ENCODE data around the gene STMN3.
"Not testable (repeated sequence)": the region's sequence is repeated elsewhere in the genome, so short reads cannot be mapped to it uniquely, and the experiment has no call there.

The STMN3 gene

DNA sequence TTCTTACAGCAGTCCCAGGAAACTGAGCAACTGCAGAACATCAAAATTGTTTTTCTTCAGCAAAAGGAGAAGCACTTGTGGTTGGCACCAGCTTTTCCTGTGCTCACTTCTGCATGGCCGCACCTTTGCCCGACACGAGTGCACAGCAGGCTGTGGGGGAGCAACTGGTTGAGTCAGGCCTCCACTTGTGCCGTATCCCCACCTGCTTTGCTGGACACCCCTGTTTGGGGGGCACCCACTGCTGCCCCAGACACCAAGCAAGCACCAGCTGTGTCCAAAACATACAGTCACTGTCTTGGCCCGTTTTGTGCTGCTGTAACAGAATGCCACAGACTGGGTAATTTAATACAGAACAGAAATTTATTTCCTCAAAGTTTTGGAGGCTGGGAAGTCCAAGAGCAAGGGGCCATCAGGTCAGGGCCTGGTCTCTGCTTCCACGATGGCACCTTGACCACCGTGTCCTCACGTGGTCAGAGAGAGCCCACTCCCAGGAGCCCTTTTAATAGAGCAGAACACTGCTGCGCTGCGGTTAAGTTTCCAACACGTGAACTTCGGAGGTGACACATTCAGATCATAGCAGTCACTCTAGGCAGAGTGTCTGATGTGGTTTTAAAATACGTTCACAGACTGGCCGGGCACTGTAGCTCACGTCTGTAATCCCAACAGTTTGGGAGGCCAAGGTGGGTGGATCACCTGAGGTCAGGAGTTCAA, 17.6 kb downstream of the STMN3 start:
- DNase-seq (ENCODE audit: extremely low spot score), result no peak
- ChIA-PET CTCF (no interaction called here), POLR2A (interaction anchor here (1.1 to 2.0 kb wide), 2 partner anchors 8 to 21 kb away, joined by 3 to 5 read pairs; partner anchors contain the start of gene GMEB2)
- TF ChIP-seq NFRKB (IDR thresholded peaks at IDR 0.05), result no peak
- TF ChIP-seq SP1 (IDR thresholded peaks at IDR 0.05), result no peak
- no peak for TF ChIP-seq TARDBP (IDR thresholded peaks at IDR 0.05)
- TF ChIP-seq L3MBTL2 (conservative IDR thresholded peaks at IDR 0.05), result no peak
- no peak for TF ChIP-seq FOXM1 (IDR thresholded peaks at IDR 0.05; ENCODE audit: borderline replicate concordance)
- no peak for TF ChIP-seq FOXA1 (IDR thresholded peaks at IDR 0.05)
- TF ChIP-seq ZNF384 (IDR thresholded peaks at IDR 0.05), result no peak
- no peak for TF ChIP-seq SUZ12 (IDR thresholded peaks at IDR 0.05)
- no peak for TF ChIP-seq ARNT (IDR thresholded peaks at IDR 0.05)
- TF ChIP-seq ELF4 (IDR thresholded peaks at IDR 0.05), result no peak
- no peak for TF ChIP-seq CTBP1 (IDR thresholded peaks at IDR 0.05; ENCODE audit: borderline replicate concordance)
- TF ChIP-seq HDGF (IDR thresholded peaks at IDR 0.05; ENCODE audit: borderline replicate concordance), result no peak
- TF ChIP-seq BHLHE40 (IDR thresholded peaks at IDR 0.05; ENCODE audit: borderline replicate concordance), result no peak
- TF ChIP-seq FOXK2 (IDR thresholded peaks at IDR 0.05), result no peak
- TF ChIP-seq LEF1 (IDR thresholded peaks at IDR 0.05; ENCODE audit: borderline replicate concordance), result no peak

- TF ChIP-seq CTBP1 (IDR thresholded peaks at IDR 0.05; ENCODE audit: borderline replicate concordance), result no peak
- TF ChIP-seq FOXK2 (IDR thresholded peaks at IDR 0.05), result no peak
- TF ChIP-seq SP1 (IDR thresholded peaks at IDR 0.05), result no peak
- TF ChIP-seq LEF1 (IDR thresholded peaks at IDR 0.05; ENCODE audit: borderline replicate concordance), result no peak
- TF ChIP-seq ARNT (IDR thresholded peaks at IDR 0.05), result no peak
- CTCF ChIA-PET, result no interaction called here
- POLR2A ChIA-PET, result no interaction called here
- no peak for DNase-seq (ENCODE audit: extremely low spot score)
Measured at GRCh38 chr20:63633732-63634131, 19.5 kb downstream of the STMN3 start.

- not testable (repeated sequence) for DNase-seq (ENCODE audit: extremely low spot score)
- CTCF ChIA-PET, result interaction anchor here (0.9 kb wide), 1 partner anchor 10 kb away, joined by 3 read pairs; no protein-coding TSS in a partner anchor
- POLR2A ChIA-PET, result interaction anchor here (1.2 to 1.8 kb wide), 4 partner anchors 10 to 233 kb away, joined by 3 to 5 read pairs (median 4); partner anchors contain the start of genes RTEL1, STMN3 and TPD52L2
Measured at GRCh38 chr20:63631426-63631825, 21.8 kb downstream of the STMN3 start.

GRCh38 chr20:63630956-63631355, 22.3 kb downstream of the STMN3 start:
- POLR2A ChIA-PET, result interaction anchor here (1.2 to 1.8 kb wide), 2 partner anchors 11 to 27 kb away, joined by 3 to 5 read pairs; partner anchors contain the start of gene RTEL1
- CTCF ChIA-PET, result interaction anchor here (0.9 kb wide), 1 partner anchor 11 kb away, joined by 3 read pairs; no protein-coding TSS in a partner anchor
- not testable (repeated sequence) for DNase-seq (ENCODE audit: extremely low spot score)

- CTCF ChIA-PET, result no interaction called here
- POLR2A ChIA-PET, result interaction anchor here (0.7 to 1.8 kb wide), 6 partner anchors 13 to 106 kb away, joined by 3 to 14 read pairs (median 4); partner anchors contain the start of genes RTEL1 and STMN3
- peak; percentile 75 for DNase-seq (ENCODE audit: extremely low spot score)
- peak; percentile 61; the same call in 1 of the 2 replicates for TF ChIP-seq ARNT (IDR thresholded peaks at IDR 0.05)
- TF ChIP-seq ZNF384 (IDR thresholded peaks at IDR 0.05), result peak; percentile 19; the same call in 1 of the 2 replicates
- TF ChIP-seq L3MBTL2 (conservative IDR thresholded peaks at IDR 0.05), result peak; percentile 94
- no peak for TF ChIP-seq SP1 (IDR thresholded peaks at IDR 0.05)
- TF ChIP-seq CTBP1 (IDR thresholded peaks at IDR 0.05; ENCODE audit: borderline replicate concordance), result peak; percentile 85
- TF ChIP-seq HDGF (IDR thresholded peaks at IDR 0.05; ENCODE audit: borderline replicate concordance), result no peak
Measured at GRCh38 chr20:63628246-63628975, 24.8 kb downstream of the STMN3 start.

DNA sequence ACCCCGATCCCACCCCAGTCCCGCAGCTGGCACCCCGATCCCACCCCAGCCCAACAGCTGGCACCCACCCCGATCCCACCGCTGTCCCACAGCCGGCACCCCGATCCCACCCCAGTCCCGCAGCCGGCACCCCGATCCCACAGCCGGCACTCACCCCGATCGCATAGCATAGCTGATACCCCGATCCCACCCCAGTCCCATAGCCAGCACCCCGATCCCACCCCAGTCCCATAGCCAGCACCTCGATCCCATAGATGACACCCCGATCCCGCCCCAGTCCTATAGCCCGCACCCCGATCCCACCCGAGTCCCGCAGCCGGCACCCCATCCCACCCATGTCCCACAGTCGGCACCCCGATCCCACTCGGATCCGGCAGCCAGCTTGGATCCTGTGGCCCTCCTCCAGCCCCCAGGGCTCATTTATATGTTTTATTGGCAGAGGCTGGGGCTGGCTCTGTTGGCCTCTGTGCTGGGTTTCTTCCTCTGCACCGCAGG, 25.4 kb downstream of the STMN3 start:
- DNase-seq (ENCODE audit: extremely low spot score), result no peak
- TF ChIP-seq TARDBP (IDR thresholded peaks at IDR 0.05) (no peak), ELF4 (IDR thresholded peaks at IDR 0.05) (no peak), SUZ12 (IDR thresholded peaks at IDR 0.05) (no peak)
- ChIA-PET CTCF (no interaction called here), POLR2A (interaction anchor here (0.7 to 1.8 kb wide), 11 partner anchors 8 to 105 kb away, joined by 3 to 14 read pairs (median 4); partner anchors contain the start of genes HELZ2, RTEL1 and STMN3)

DNA sequence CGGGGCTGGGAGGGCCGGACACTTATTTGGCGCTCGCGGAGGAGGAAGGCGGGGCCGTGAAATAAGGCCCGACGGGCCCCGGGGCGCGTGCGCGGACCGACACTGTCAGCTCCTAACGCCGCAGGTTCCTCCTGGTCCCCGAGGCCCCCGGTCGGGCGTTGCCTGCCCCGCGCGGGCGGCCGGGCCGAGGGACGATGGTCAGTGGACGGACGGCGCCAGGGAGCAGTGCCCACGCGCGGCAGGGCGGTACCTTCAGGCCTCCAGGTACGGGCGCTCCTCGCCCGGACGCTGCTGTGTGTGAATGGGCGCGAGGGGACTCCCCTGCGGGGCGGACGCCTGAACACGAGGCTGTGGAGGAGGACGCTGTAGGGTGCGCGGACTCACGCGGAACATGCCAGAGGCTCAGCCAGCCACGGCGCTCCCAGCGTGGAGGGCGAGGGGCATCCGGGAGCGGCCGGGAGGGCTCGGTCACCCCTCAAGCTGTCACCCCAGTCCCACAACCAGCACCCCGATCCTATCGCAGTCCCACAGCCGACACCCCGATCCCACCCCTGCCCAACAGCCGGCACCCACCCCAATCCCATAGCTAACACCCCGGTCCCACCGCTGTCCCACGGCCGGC, 26.0 kb downstream of the STMN3 start:
- TF ChIP-seq L3MBTL2 (conservative IDR thresholded peaks at IDR 0.05) (peak; percentile 84), TARDBP (IDR thresholded peaks at IDR 0.05) (no peak)
- POLR2A ChIA-PET, result interaction anchor here (0.6 to 1.8 kb wide), 19 partner anchors 9 to 343 kb away, joined by 3 to 14 read pairs (median 4); partner anchors contain the start of genes HELZ2, RTEL1 and STMN3
- CTCF ChIA-PET, result no interaction called here
- DNase-seq (ENCODE audit: extremely low spot score), result peak; percentile 95

DNA sequence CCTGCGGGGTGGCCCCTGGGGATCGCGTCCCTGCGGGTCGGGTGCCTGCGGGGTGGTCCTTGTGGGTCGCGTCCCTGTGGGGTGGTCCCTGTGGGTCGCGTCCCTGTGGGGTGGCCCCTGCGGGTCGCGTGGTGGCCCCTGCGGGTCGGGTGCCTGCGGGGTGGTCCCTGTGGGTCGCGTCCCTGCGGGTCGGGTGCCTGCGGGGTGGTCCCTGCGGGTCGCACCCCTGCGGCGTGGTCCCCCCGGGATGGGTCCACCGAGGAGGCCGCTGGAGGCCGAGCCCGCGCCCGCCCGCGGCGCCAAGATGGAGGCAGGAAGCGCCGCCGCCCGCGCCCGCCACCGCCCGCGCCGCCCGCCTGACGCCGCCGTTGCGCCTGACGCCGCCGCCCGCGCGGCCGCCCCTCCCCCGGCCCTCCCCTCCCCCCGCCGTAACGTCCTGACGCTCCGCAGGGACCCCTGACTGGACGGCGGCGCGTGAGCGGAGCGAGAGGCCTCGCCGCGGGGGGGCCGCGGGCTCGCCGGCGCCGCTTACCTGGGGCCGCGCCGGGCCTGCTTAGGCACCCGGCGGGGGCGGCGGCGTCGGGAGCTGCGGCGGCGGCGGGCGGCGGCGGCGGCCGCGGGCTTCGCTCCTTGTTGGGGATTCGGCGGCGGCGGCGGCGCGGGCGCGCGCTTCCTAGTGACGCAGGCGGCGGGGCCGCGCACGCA, 26.6 kb downstream of the STMN3 start, which contains the start of gene GMEB2:
Gene GMEB2 (minus strand): TSS at position 678 of the 705 bp plus-strand sequence. CDS start 7,704 bp downstream, outside the sequence.
- CTCF ChIA-PET, result no interaction called here
- TF ChIP-seq FOXM1 (IDR thresholded peaks at IDR 0.05; ENCODE audit: borderline replicate concordance) (0 out of 2 replicates have a peak, but pooled peaks have one; percentile 6), PKNOX1 (IDR thresholded peaks at IDR 0.05) (no peak), L3MBTL2 (conservative IDR thresholded peaks at IDR 0.05) (no peak), CTBP1 (IDR thresholded peaks at IDR 0.05; ENCODE audit: borderline replicate concordance) (no peak), SUZ12 (IDR thresholded peaks at IDR 0.05) (no peak), BHLHE40 (IDR thresholded peaks at IDR 0.05; ENCODE audit: borderline replicate concordance) (no peak), NFRKB (IDR thresholded peaks at IDR 0.05) (no peak), ARNT (IDR thresholded peaks at IDR 0.05) (0 out of 2 replicates have a peak, but pooled peaks have one; percentile 48), LEF1 (IDR thresholded peaks at IDR 0.05; ENCODE audit: borderline replicate concordance) (no peak), TARDBP (IDR thresholded peaks at IDR 0.05) (no peak), ELF4 (IDR thresholded peaks at IDR 0.05) (no peak), HDGF (IDR thresholded peaks at IDR 0.05; ENCODE audit: borderline replicate concordance) (no peak), SP1 (IDR thresholded peaks at IDR 0.05) (no peak), FOXK2 (IDR thresholded peaks at IDR 0.05) (no peak)
- peak; percentile 75 for DNase-seq (ENCODE audit: extremely low spot score)
- POLR2A ChIA-PET, result interaction anchor here (0.6 to 1.8 kb wide), 17 partner anchors 9 to 344 kb away, joined by 3 to 14 read pairs (median 4); partner anchors contain the start of genes HELZ2, RTEL1 and STMN3
